ENCODE measurements around the gene PLA2G10.
"Not testable (repeated sequence)": the region's sequence is repeated elsewhere in the genome, so short reads cannot be mapped to it uniquely, and the experiment has no call there.

DNA sequence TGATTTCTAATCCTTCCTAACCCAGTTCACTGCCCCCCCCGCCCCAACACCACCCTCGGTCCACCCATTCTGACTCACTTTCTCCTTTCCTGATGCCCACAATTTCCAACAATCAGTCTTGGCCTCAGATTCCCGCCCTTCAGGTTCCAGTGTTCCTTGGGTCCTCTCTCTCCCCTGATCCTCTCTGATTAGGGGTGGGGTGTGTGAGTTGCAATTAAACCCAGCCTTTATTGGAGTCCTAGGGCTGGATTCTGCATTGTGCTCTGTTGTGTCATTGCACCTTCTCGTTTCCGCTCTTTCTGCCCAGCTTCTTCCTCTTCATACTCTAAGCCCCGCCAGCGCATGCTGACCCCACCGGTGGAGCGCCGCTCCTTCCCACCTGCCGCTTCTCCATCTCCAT lies 8.6 kb upstream of the PLA2G10 start:
- not testable (repeated sequence) for TF ChIP-seq CTCF (IDR thresholded peaks at IDR 0.05; ENCODE audit: low read length); EZH2 (IDR thresholded peaks at IDR 0.05; ENCODE audit: borderline replicate concordance, low read length)

Measured in OCI-LY1 (cell line).